ENCODE measurements around the gene TMEM209. TPM values are rescaled to one million over a fixed set of nuclear protein-coding genes. Genes with fewer than 3 reads are reported as not detected.
"Not testable (repeated sequence)": the region's sequence is repeated elsewhere in the genome, so short reads cannot be mapped to it uniquely, and the experiment has no call there.

The TMEM209 gene
- polyA plus RNA-seq (2012; ENCODE audit: low read depth, missing spikeins) = 11.1 TPM

- peak; percentile 79; the same call in 1 of the 2 replicates for TF ChIP-seq POU2F2 (IDR thresholded peaks at IDR 0.05; ENCODE audit: low read depth, low read length)
- peak; percentile 11 for TF ChIP-seq PAX5 (IDR thresholded peaks at IDR 0.05; ENCODE audit: insufficient read depth, low read length, severe bottlenecking)
- TF ChIP-seq SPI1 (IDR thresholded peaks at IDR 0.05; ENCODE audit: low read depth, low read length) = peak; percentile 20; the same call in 1 of the 2 replicates
- TF ChIP-seq TAF1 (IDR thresholded peaks at IDR 0.05; ENCODE audit: low read depth, low read length) = peak; percentile 85; the same call in 1 of the 2 replicates
- TF ChIP-seq POLR2A (IDR thresholded peaks at IDR 0.05; ENCODE audit: low read depth, low read length) = peak; percentile 97
- TF ChIP-seq POLR2AphosphoS5 (IDR thresholded peaks at IDR 0.05; ENCODE audit: low read depth, low read length) = peak; percentile 97
- FAIRE-seq = peak; percentile 95
- DNase-seq (ENCODE audit: insufficient read length, low spot score) = peak; percentile 90
Observed at GRCh38 chr7:130205084-130205947, at the start of gene TMEM209. TSS of gene TMEM209 (minus strand) at chr7:130205406. CDS start at chr7:130205375, 31 bp downstream.

GRCh38 chr7:130254555-130254954 is 49.3 kb upstream of the TMEM209 start:
- TF ChIP-seq POLR2A (IDR thresholded peaks at IDR 0.05; ENCODE audit: low read depth, low read length) (no peak), SPI1 (IDR thresholded peaks at IDR 0.05; ENCODE audit: low read depth, low read length) (no peak), POLR2AphosphoS5 (IDR thresholded peaks at IDR 0.05; ENCODE audit: low read depth, low read length) (no peak), PAX5 (IDR thresholded peaks at IDR 0.05; ENCODE audit: insufficient read depth, low read length, severe bottlenecking) (no peak), TAF1 (IDR thresholded peaks at IDR 0.05; ENCODE audit: low read depth, low read length) (no peak), POU2F2 (IDR thresholded peaks at IDR 0.05; ENCODE audit: low read depth, low read length) (no peak)
- DNase-seq (ENCODE audit: insufficient read length, low spot score) = no peak
- FAIRE-seq = no peak

GRCh38 chr7:130249626-130250025 is 44.4 kb upstream of the TMEM209 start:
- FAIRE-seq; DNase-seq (ENCODE audit: insufficient read length, low spot score): not testable (repeated sequence)

DNA sequence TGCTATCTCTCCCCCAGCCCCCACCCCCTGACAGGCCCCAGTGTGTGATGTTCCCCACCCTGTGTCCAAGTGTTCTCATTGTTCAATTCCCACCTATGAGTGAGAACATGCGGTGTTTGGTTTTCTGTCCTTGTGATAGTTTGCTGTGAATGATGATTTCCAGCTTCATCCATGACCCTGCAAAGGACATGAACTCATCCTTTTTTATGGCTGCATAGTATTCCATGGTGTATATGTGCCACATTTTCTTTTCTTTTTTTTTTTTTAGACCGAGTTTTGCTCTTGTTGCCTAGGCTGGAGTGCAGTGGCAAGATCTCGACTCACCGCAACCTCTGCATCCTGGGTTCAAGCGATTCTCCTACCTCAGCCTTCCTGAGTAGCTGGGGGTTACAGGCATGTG is 43.6 kb upstream of the TMEM209 start:
- FAIRE-seq; DNase-seq (ENCODE audit: insufficient read length, low spot score): not testable (repeated sequence)

- not testable (repeated sequence) for DNase-seq (ENCODE audit: insufficient read length, low spot score); FAIRE-seq
Observed at GRCh38 chr7:130246491-130246890, 41.3 kb upstream of the TMEM209 start.

DNA sequence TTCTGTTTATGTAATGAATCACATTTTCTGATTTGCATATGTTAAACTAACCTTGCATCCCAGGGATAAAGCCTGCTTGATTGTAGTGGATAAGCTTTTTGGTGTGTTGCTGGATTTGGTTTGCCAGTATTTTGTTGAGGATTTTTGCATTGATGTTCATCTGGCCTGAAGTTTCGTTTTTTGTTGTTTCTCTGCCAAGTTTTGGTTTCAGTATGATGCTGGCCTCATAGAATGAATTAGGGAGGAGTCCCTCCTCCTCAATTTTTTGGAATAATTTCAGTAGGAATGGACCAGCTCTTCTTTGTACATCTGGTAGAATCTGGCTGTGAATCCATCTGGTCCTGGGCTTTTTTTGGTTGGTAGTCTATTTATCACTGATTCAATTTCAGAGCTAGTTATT is 38.3 kb upstream of the TMEM209 start:
- FAIRE-seq = peak; percentile 72
- DNase-seq (ENCODE audit: insufficient read length, low spot score) = not testable (repeated sequence)

DNA sequence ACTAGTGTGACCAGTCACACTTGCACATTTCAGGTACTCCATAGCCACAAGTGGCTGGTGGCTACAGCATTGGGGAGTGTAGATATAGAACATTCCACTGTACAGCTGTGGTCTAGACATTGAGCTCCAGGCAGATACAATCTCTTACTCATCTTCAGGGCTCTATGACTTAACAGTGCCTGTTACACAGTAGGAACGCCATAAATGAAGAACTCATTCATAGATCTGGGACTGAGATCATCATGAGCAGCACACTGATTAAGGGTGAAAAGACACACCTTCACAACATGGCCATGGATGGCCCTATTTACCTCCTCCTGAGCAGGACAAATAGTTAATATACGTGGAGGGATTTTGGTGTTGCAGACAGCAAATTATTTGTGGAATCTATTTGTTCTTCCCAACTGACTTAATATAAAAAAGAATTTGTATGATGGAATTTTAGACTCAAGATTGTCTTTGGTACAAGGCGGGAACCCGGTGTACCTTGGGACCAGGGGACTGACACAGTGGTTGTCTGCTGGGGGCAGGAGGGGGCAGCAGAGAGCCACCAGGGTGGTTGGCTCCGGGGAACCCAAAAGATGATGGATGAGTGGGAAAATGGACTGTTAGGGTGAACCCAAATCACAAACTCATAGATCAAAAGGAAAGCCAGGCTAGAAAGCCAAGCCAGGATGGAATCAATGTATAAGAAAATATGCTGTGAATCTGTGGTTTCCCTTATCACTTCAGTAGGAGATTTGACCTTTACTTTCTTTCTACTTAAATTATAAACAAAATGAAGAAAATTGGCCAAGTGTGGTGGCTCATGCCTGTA is 37.2 kb upstream of the TMEM209 start:
- FAIRE-seq (peak; percentile 87), DNase-seq (ENCODE audit: insufficient read length, low spot score) (peak; percentile 25)

DNA sequence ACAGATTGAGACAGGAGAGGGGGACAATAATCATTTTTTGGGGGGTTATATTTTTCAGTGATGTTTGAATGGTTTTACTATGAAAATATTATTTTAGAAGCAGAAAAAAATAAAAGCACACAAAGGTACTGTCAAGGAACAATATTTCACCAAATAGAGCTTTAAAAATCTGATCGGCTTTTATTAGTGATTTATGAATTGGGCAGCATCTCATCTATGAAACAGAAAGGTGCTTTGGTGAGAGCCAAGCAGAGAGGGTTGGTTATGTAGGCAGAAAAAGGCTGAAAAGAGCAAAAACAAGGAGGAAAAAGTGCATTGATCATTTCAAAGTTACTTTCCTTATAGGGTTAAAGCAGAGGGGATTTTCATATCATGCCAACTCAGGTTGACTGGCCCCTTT is 35.0 kb upstream of the TMEM209 start:
- TF ChIP-seq SPI1 (IDR thresholded peaks at IDR 0.05; ENCODE audit: low read depth, low read length) = no peak
- no peak for TF ChIP-seq POLR2AphosphoS5 (IDR thresholded peaks at IDR 0.05; ENCODE audit: low read depth, low read length)
- no peak for TF ChIP-seq TAF1 (IDR thresholded peaks at IDR 0.05; ENCODE audit: low read depth, low read length)
- no peak for TF ChIP-seq POLR2A (IDR thresholded peaks at IDR 0.05; ENCODE audit: low read depth, low read length)
- no peak for TF ChIP-seq PAX5 (IDR thresholded peaks at IDR 0.05; ENCODE audit: insufficient read depth, low read length, severe bottlenecking)
- no peak for TF ChIP-seq POU2F2 (IDR thresholded peaks at IDR 0.05; ENCODE audit: low read depth, low read length)
- FAIRE-seq (no peak), DNase-seq (ENCODE audit: insufficient read length, low spot score) (no peak)

More for the DNA sequence above, 37.2 kb upstream of the TMEM209 start:
- no peak for TF ChIP-seq PAX5 (IDR thresholded peaks at IDR 0.05; ENCODE audit: insufficient read depth, low read length, severe bottlenecking)
- TF ChIP-seq TAF1 (IDR thresholded peaks at IDR 0.05; ENCODE audit: low read depth, low read length) = no peak
- no peak for TF ChIP-seq POU2F2 (IDR thresholded peaks at IDR 0.05; ENCODE audit: low read depth, low read length)
- no peak for TF ChIP-seq SPI1 (IDR thresholded peaks at IDR 0.05; ENCODE audit: low read depth, low read length)
- TF ChIP-seq POLR2AphosphoS5 (IDR thresholded peaks at IDR 0.05; ENCODE audit: low read depth, low read length) = no peak
- no peak for TF ChIP-seq POLR2A (IDR thresholded peaks at IDR 0.05; ENCODE audit: low read depth, low read length)

GRCh38 chr7:130236361-130236760 is 31.2 kb upstream of the TMEM209 start:
- not testable (repeated sequence) for FAIRE-seq

GRCh38 chr7:130234078-130234477 is 28.9 kb upstream of the TMEM209 start:
- DNase-seq (ENCODE audit: insufficient read length, low spot score) = no peak
- TF ChIP-seq TAF1 (IDR thresholded peaks at IDR 0.05; ENCODE audit: low read depth, low read length) = no peak
- TF ChIP-seq POLR2AphosphoS5 (IDR thresholded peaks at IDR 0.05; ENCODE audit: low read depth, low read length) = no peak
- no peak for TF ChIP-seq PAX5 (IDR thresholded peaks at IDR 0.05; ENCODE audit: insufficient read depth, low read length, severe bottlenecking)
- no peak for TF ChIP-seq POLR2A (IDR thresholded peaks at IDR 0.05; ENCODE audit: low read depth, low read length)
- no peak for FAIRE-seq

More at GRCh38 chr7:130236361-130236760, 31.2 kb upstream of the TMEM209 start:
- not testable (repeated sequence) for DNase-seq (ENCODE audit: insufficient read length, low spot score)

DNA sequence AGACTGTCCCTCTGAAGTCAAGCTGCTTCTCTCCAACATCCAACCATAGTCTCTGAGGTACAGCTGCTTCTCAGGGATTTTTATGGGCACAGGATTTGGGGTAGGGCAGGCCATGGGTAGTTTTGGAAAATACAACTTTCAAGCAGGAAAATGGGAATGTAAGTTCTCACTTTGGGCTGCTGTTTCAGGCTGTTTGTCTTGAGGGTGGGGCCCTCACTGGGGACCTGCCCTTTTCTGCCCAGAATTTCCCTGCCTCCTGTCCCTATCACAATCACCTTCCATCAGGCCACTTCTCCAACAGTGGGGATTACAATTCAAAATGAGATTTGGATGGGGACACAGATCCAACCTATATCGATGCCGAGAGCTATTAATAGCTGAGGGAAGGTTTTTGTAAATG is 27.0 kb upstream of the TMEM209 start:
- no peak for DNase-seq (ENCODE audit: insufficient read length, low spot score)
- no peak for FAIRE-seq
- no peak for TF ChIP-seq SPI1 (IDR thresholded peaks at IDR 0.05; ENCODE audit: low read depth, low read length)
- no peak for TF ChIP-seq POLR2AphosphoS5 (IDR thresholded peaks at IDR 0.05; ENCODE audit: low read depth, low read length)
- no peak for TF ChIP-seq TAF1 (IDR thresholded peaks at IDR 0.05; ENCODE audit: low read depth, low read length)
- TF ChIP-seq POU2F2 (IDR thresholded peaks at IDR 0.05; ENCODE audit: low read depth, low read length) = no peak
- TF ChIP-seq PAX5 (IDR thresholded peaks at IDR 0.05; ENCODE audit: insufficient read depth, low read length, severe bottlenecking) = no peak
- TF ChIP-seq POLR2A (IDR thresholded peaks at IDR 0.05; ENCODE audit: low read depth, low read length) = no peak
